Gastrocnemius medialis (tissue), 4 donors: Measurements from ENCODE around the gene UQCC2. TPM values are rescaled to one million over a fixed set of nuclear protein-coding genes. Genes with fewer than 3 reads are reported as not detected.

Experiments used
- ATAC-seq, 2 donors: fragments of 150-250 bp; one replicate each; pipeline ENCODE4 v1.9.1; 2016
- DNase-seq, 2 donors: peaks; one replicate each; pipeline ENCODE4 v3.0.0-alpha.2; 2019
- H3K27ac ChIP-seq, 4 donors: fragments of 200-600 bp; sonication (generic); 1 replicate in 1 of 4; 2 replicates in 3 of 4; pipeline ENCODE4 v1.5.1; 2016 to 2018; ENCODE audit warnings: mild to moderate bottlenecking in 2 of 4, moderate library complexity in 1 of 4
- H3K27me3 ChIP-seq, 3 donors: fragments of 200-600 bp; sonication (generic) in 2 of 3; 1 replicate in 1 of 3; 2 replicates in 2 of 3; pipeline versions ENCODE4 v1.5.1 to v1.6.0; 2016 to 2019; ENCODE audit warnings: mild to moderate bottlenecking in 1 of 3, moderate library complexity in 1 of 3
- H3K36me3 ChIP-seq, 2 donors: fragments of 200-600 bp; sonication (generic) in 1 of 2; one replicate each; pipeline ENCODE4 v1.5.1; 2017 to 2018
- H3K4me1 ChIP-seq, 2 donors: fragments of 200-600 bp; sonication (generic) in 1 of 2; one replicate each; pipeline ENCODE4 v1.5.1; 2016 to 2017; ENCODE audit warnings: mild to moderate bottlenecking in 2 of 2
- H3K4me3 ChIP-seq, 4 donors: fragments of 200-600 bp; sonication (generic) in 3 of 4; 1 replicate in 1 of 4; 2 replicates in 3 of 4; pipeline ENCODE4 v1.5.1; 2016 to 2019; ENCODE audit warnings: mild to moderate bottlenecking in 2 of 4
- H3K9me3 ChIP-seq, 3 donors: fragments of 200-600 bp; sonication (generic) in 2 of 3; 1 replicate in 1 of 3; 2 replicates in 2 of 3; pipeline ENCODE4 v1.5.1; 2016 to 2019
- CTCF ChIP-seq, 5 experiments: fragments of 450-650 bp in 3 of 5; fragments of 200-600 bp in 2 of 5; sonication (generic) in 2 of 5; IDR thresholded peaks in 4 of 5; conservative IDR thresholded peaks in 1 of 5; 1 replicate in 4 of 5; 2 replicates in 1 of 5; pipeline ENCODE4 v1.5.1; 2016 to 2019; ENCODE audit warnings: antibody characterized with exemption in 5 of 5, mild to moderate bottlenecking in 3 of 5, moderate library complexity in 3 of 5
- POLR2A ChIP-seq, 2 donors: fragments of 450-650 bp; IDR thresholded peaks; one replicate each; pipeline ENCODE4 v1.6.1; 2017; ENCODE audit warnings: antibody characterized with exemption in 2 of 2, mild to moderate bottlenecking in 2 of 2, moderate library complexity in 2 of 2
- in situ Hi-C, 4 donors: fragments of 200-750 bp; cut with MboI; loops; one replicate each; pipeline versions ENCODE4 v1.15.0 to v1.8.0; 2017; ENCODE audit warnings: low sequenced_read_pairs in 4 of 4
- intact Hi-C: fragments of 100-400 bp; cut with DNase I; formaldehyde crosslinking; loops from one replicate; pipeline ENCODE4 v1.15.1; 2023; ENCODE audit warnings: low total_unique reads
- microRNA counts, 2 donors: library from miRNA; unstranded; fragments of <30 nt; microRNA quantifications; one replicate each; lab custom pipeline; 2016
- microRNA-seq, 2 donors: library from miRNA; unstranded; fragments of <30 nt; microRNA quantifications; one replicate each; pipeline ENCODE4, GENCODE V29; 2016; ENCODE audit warnings: borderline replicate concordance in 2 of 2
- total RNA-seq, 4 donors: library from RNA; depleted of rRNA; stranded (reverse); fragments of >200 nt; gene quantifications; one replicate each; pipeline versions ENCODE4 v1.1.0 to v1.2.3, GENCODE V29; 2016

UQCC2 gene
- total RNA-seq, 4 donors from 2014 or later = 50.7 to 101 (median 63.5) TPM

GRCh38 chr6:33652002-33652401, 59.5 kb downstream of the UQCC2 start:
- intact Hi-C loops (no loop called here), in situ Hi-C loops (no loop called here)
- Histone ChIP-seq H3K4me1 (no peaks in the 10 kb centered on the region), H3K36me3 (no peaks in the 10 kb centered on the region), H3K27me3 (no peaks in the 10 kb centered on the region), H3K27ac (no peak overlapping the region), H3K9me3 (no peaks in the 10 kb centered on the region), H3K4me3 (no peak overlapping the region)
- DNase-seq (no peak), ATAC-seq (no peak)
- TF ChIP-seq POLR2A (IDR thresholded peaks at IDR 0.05) (no peak), CTCF (IDR thresholded peaks at IDR 0.05 in 4 of 5, conservative IDR thresholded peaks at IDR 0.05 in 1 of 5) (no peak)

- H3K4me3 ChIP-seq = no peak overlapping the region
- in situ Hi-C loops = no loop called here
- no peaks in the 10 kb centered on the region for H3K9me3 ChIP-seq
- no peaks in the 10 kb centered on the region for H3K36me3 ChIP-seq
- no peak for ATAC-seq
- TF ChIP-seq POLR2A (IDR thresholded peaks at IDR 0.05) = no peak
- no peak for TF ChIP-seq CTCF (IDR thresholded peaks at IDR 0.05 in 4 of 5, conservative IDR thresholded peaks at IDR 0.05 in 1 of 5)
- intact Hi-C loops = no loop called here
- H3K27ac ChIP-seq = no peak overlapping the region
- no peaks in the 10 kb centered on the region for H3K27me3 ChIP-seq
- no peaks in the 10 kb centered on the region for H3K4me1 ChIP-seq
- no peak for DNase-seq
These were observed 60.1 kb downstream of the UQCC2 start for GRCh38 chr6:33651403-33651802.

MicroRNAs within 50 kb of the gene (microRNA counts, 767-probe panel; counts per million panel counts)
- microRNA hsa-miR-3934 (lab: Ali Mortazavi, UCI) = 356 to 448 counts per million in 2 donors

Small RNA genes lying within 50 kb of the gene (microRNA-seq; reads per million reads assigned to microRNA genes)
- gene MIR3934 = 0 to 0.85 reads per million in 2 donors

Other genes with a start within 250 kb of the UQCC2 start
- 10 to 100 TPM in 1 of 4 donors, 1 to 10 TPM in 3; 5.8 to 11.7 (median 8.2) TPM for gene BAK1, start 131.4 kb downstream of the UQCC2 start, total RNA-seq
- gene ITPR3, start 90.4 kb downstream of the UQCC2 start, total RNA-seq = 1 to 10 TPM; 1.9 to 6.8 (median 4.2) TPM
- gene IP6K3, start 35.2 kb upstream of the UQCC2 start, total RNA-seq = 100 to 1,000 TPM; 287 to 570 (median 348) TPM
- gene LEMD2, start 77.4 kb upstream of the UQCC2 start, total RNA-seq = 10 to 100 TPM; 34.1 to 39.1 (median 38.1) TPM
- gene MLN, start 92.3 kb upstream of the UQCC2 start, total RNA-seq = not detected